WTC11 (cell line): Measurements from ENCODE around the gene CCSER1. TPM values are rescaled to one million over a fixed set of nuclear protein-coding genes. Genes with fewer than 3 reads are reported as not detected.

ENCODE experiments used
- ATAC-seq: fragments of 200-7000 bp; cut with Tn5 transposase; 2 replicates; pipeline ENCODE4 v1.10.0; 2021; ENCODE audit warnings: mild to moderate bottlenecking, moderate library complexity
- CTCF ChIA-PET: fragments of 300-600 bp; sonication (Branson Sonifier 250); formaldehyde crosslinking; loops from one replicate; lab custom pipeline; 2021; ENCODE audit warnings: antibody characterized with exemption; lab: Charles Lee
- POLR2A ChIA-PET: fragments of 350-600 bp; sonication (Branson Sonifier 250); formaldehyde crosslinking; loops from one replicate; lab custom pipeline; 2021; ENCODE audit warnings: antibody characterized with exemption; lab: Charles Lee
- DNase-seq: peaks from one replicate; pipeline ENCODE4 v3.0.0; 2021; ENCODE audit warnings: low spot score
- H3K27ac Mint-ChIP-seq: 2 replicates; pipeline ENCODE4 v1.8.0; 2021; ENCODE audit warnings: mixed read lengths
- H3K27me3 Mint-ChIP-seq: 2 replicates; pipeline ENCODE4 v1.8.0; 2021; ENCODE audit warnings: low read depth, mild to moderate bottlenecking, moderate library complexity, mixed read lengths
- H3K36me3 Mint-ChIP-seq: 2 replicates; pipeline ENCODE4 v1.8.0; 2021; ENCODE audit warnings: mixed read lengths
- H3K4me1 Mint-ChIP-seq: 2 replicates; pipeline ENCODE4 v1.8.0; 2022; ENCODE audit warnings: mixed read lengths
- H3K4me3 Mint-ChIP-seq: 2 replicates; pipeline ENCODE4 v1.8.0; 2021; ENCODE audit warnings: mild to moderate bottlenecking, moderate library complexity, mixed read lengths
- H3K9me3 Mint-ChIP-seq: 2 replicates; pipeline ENCODE4 v1.8.0; 2021; ENCODE audit warnings: mixed read lengths
- ATF1 ChIP-seq: sonication (generic); formaldehyde crosslinking; IDR thresholded peaks from 2 replicates; pipeline ENCODE4 v1.8.1; 2023; ENCODE audit warnings: mild to moderate bottlenecking, moderate library complexity, missing genetic modification reagents
- CREM ChIP-seq: sonication (generic); formaldehyde crosslinking; IDR thresholded peaks from 2 replicates; pipeline ENCODE4 v1.8.1; 2022; ENCODE audit warnings: mild to moderate bottlenecking, missing genetic modification reagents, moderate library complexity
- E2F4 ChIP-seq: sonication (generic); formaldehyde crosslinking; IDR thresholded peaks from 2 replicates; pipeline ENCODE4 v1.8.1; 2022; ENCODE audit warnings: low read depth, mild to moderate bottlenecking, moderate library complexity, missing genetic modification reagents, borderline replicate concordance
- ERG ChIP-seq: fragments of 250-450 bp; sonication (Bioruptor Pico); IDR thresholded peaks from 2 replicates; pipeline ENCODE4 v1.8.0; 2021; ENCODE audit warnings: mild to moderate bottlenecking
- GABPB1 ChIP-seq: sonication (generic); formaldehyde crosslinking; IDR thresholded peaks from 2 replicates; pipeline ENCODE4 v1.8.1; 2023; ENCODE audit warnings: mild to moderate bottlenecking, missing genetic modification reagents
- GRHL2 ChIP-seq: fragments of 250-450 bp; sonication (Bioruptor Pico); IDR thresholded peaks from 2 replicates; pipeline ENCODE4 v1.8.0; 2022; ENCODE audit warnings: mild to moderate bottlenecking, moderate library complexity; ENCODE audit not compliant: insufficient replicate concordance, severe bottlenecking
- GTF2I ChIP-seq: fragments of 250-450 bp; sonication (Bioruptor Pico); conservative IDR thresholded peaks from 2 replicates; pipeline ENCODE4 v1.4.0; 2021; ENCODE audit warnings: mild to moderate bottlenecking
- JAZF1 ChIP-seq: fragments of 250-450 bp; sonication (Bioruptor Pico); IDR thresholded peaks from 2 replicates; pipeline ENCODE4 v1.9.0; 2021; ENCODE audit warnings: moderate library complexity, mild to moderate bottlenecking, inconsistent platforms
- KAT7 ChIP-seq: sonication (generic); formaldehyde crosslinking; IDR thresholded peaks from 2 replicates; pipeline ENCODE4 v1.8.1; 2023; ENCODE audit warnings: missing genetic modification reagents, mild to moderate bottlenecking, borderline replicate concordance
- MAX ChIP-seq: sonication (generic); formaldehyde crosslinking; IDR thresholded peaks from 2 replicates; pipeline ENCODE4 v1.8.0; 2022; ENCODE audit warnings: mild to moderate bottlenecking, missing genetic modification reagents
- NFYB ChIP-seq: sonication (generic); formaldehyde crosslinking; conservative IDR thresholded peaks from 2 replicates; pipeline ENCODE4 v1.8.0; 2022; ENCODE audit warnings: low read depth, missing genetic modification reagents
- NR1H2 ChIP-seq: sonication (generic); formaldehyde crosslinking; IDR thresholded peaks from 2 replicates; pipeline ENCODE4 v1.9.0; 2021; ENCODE audit warnings: mild to moderate bottlenecking, moderate library complexity, missing genetic modification reagents
- OVOL2 ChIP-seq: fragments of 250-450 bp; sonication (Bioruptor Pico); IDR thresholded peaks from 2 replicates; pipeline ENCODE4 v1.9.0; 2021; ENCODE audit warnings: mild to moderate bottlenecking, borderline replicate concordance
- PRRX2 ChIP-seq: fragments of 250-450 bp; sonication (Bioruptor Pico); IDR thresholded peaks from 2 replicates; pipeline ENCODE4 v1.8.0; 2021; ENCODE audit warnings: mild to moderate bottlenecking
- RORB ChIP-seq: fragments of 250-450 bp; sonication (Bioruptor Pico); IDR thresholded peaks from 2 replicates; pipeline ENCODE4 v1.9.0; 2021; ENCODE audit warnings: mild to moderate bottlenecking
- SMAD3 ChIP-seq: sonication (generic); formaldehyde crosslinking; IDR thresholded peaks from 2 replicates; pipeline ENCODE4 v1.8.0; 2022; ENCODE audit warnings: missing genetic modification reagents, mild to moderate bottlenecking, borderline replicate concordance
- SP1 ChIP-seq: sonication (generic); formaldehyde crosslinking; conservative IDR thresholded peaks from 2 replicates; pipeline ENCODE4 v1.8.1; 2022; ENCODE audit warnings: missing genetic modification reagents
- USF2 ChIP-seq: sonication (generic); formaldehyde crosslinking; IDR thresholded peaks from 2 replicates; pipeline ENCODE4 v1.8.1; 2023; ENCODE audit warnings: mild to moderate bottlenecking, missing genetic modification reagents, moderate library complexity
- ZNF138 ChIP-seq: sonication (generic); formaldehyde crosslinking; conservative IDR thresholded peaks from 2 replicates; pipeline ENCODE4 v1.8.1; 2022; ENCODE audit warnings: mild to moderate bottlenecking, moderate library complexity, missing genetic modification reagents
- ZNF423 ChIP-seq: fragments of 250-450 bp; sonication (Bioruptor Pico); IDR thresholded peaks from 2 replicates; pipeline ENCODE4 v2.1.2; 2022; ENCODE audit warnings: mild to moderate bottlenecking, moderate library complexity
- ZNF425 ChIP-seq: fragments of 250-450 bp; sonication (Bioruptor Pico); conservative IDR thresholded peaks from 2 replicates; pipeline ENCODE4 v1.9.0; 2021; ENCODE audit warnings: mild to moderate bottlenecking
- ZNF671 ChIP-seq: fragments of 250-450 bp; sonication (Bioruptor Pico); IDR thresholded peaks from 2 replicates; pipeline ENCODE4 v1.8.0; 2021; ENCODE audit warnings: mild to moderate bottlenecking
- total RNA-seq: library from RNA; stranded (reverse); gene quantifications from 3 replicates; pipeline ENCODE4 v1.2.3, GENCODE V29; 2021
- TF ChIP-seq, protein P1 (sequence below): fragments of 200-600 bp; IDR thresholded peaks from 2 replicates; pipeline ENCODE4 v1.8.0; 2022; ENCODE audit warnings: antibody characterized with exemption
- TF ChIP-seq, protein P2 (sequence below): fragments of 250-450 bp; sonication (Bioruptor Pico); IDR thresholded peaks from 2 replicates; pipeline ENCODE4 v2.1.2; 2022; ENCODE audit warnings: mild to moderate bottlenecking, moderate library complexity

Gene CCSER1
- total RNA-seq, 1 experiment from 2014 or later, result 0.87 TPM

DNA sequence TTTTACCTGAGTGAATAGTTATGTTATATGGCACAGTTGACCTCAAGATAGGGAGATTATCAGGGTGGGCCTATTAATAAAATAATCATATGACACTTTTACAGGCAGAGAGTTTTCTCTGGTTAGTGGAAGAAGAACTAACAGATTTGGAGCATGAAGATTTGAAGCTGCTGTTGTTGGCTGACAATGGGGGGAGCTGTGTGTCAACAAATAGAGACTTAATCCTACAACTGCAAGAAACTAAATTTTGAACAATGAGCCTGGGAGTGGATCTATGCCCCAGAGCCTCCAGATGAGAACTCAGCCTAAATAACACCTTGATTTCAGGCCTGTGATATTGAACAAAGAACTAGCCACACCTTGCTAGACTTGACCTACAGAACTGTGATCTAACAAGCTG, 7.2 kb upstream of the CCSER1 start (continued):
- TF ChIP-seq NR1H2 (CRISPR knock-in tag) (no peak), RORB (no peak)

GRCh38 chr4:90120815-90121214, 6.4 kb upstream of the CCSER1 start:
- TF ChIP-seq CREM (CRISPR knock-in tag) (no peak), ZNF425 (CRISPR knock-in tag) (no peak), OVOL2 (CRISPR knock-in tag) (no peak), GTF2I (CRISPR knock-in tag) (no peak), ZNF138 (CRISPR knock-in tag) (no peak), GABPB1 (no peak), GRHL2 (CRISPR knock-in tag) (no peak), SMAD3 (CRISPR knock-in tag) (no peak), E2F4 (CRISPR knock-in tag) (no peak), PRRX2 (CRISPR knock-in tag) (no peak), RORB (no peak), ZNF671 (CRISPR knock-in tag) (no peak)
- TF ChIP-seq, protein P1, sequence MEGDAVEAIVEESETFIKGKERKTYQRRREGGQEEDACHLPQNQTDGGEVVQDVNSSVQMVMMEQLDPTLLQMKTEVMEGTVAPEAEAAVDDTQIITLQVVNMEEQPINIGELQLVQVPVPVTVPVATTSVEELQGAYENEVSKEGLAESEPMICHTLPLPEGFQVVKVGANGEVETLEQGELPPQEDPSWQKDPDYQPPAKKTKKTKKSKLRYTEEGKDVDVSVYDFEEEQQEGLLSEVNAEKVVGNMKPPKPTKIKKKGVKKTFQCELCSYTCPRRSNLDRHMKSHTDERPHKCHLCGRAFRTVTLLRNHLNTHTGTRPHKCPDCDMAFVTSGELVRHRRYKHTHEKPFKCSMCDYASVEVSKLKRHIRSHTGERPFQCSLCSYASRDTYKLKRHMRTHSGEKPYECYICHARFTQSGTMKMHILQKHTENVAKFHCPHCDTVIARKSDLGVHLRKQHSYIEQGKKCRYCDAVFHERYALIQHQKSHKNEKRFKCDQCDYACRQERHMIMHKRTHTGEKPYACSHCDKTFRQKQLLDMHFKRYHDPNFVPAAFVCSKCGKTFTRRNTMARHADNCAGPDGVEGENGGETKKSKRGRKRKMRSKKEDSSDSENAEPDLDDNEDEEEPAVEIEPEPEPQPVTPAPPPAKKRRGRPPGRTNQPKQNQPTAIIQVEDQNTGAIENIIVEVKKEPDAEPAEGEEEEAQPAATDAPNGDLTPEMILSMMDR, result no peak
- Mint-ChIP-seq H3K9me3 (no peaks in the 10 kb centered on the region), H3K36me3 (no peaks in the 10 kb centered on the region), H3K4me3 (no peak overlapping the region), H3K27ac (no peak overlapping the region), H3K4me1 (peaks cover 20% of the 10 kb centered on the region), H3K27me3 (peaks cover 4% of the 10 kb centered on the region)
- POLR2A ChIA-PET, result no interaction called here
- no peak for DNase-seq
- ATAC-seq, result no peak
- CTCF ChIA-PET, result interaction anchor here (1.3 to 1.9 kb wide), 4 partner anchors 13 to 173 kb away, joined by 3 to 13 read pairs (median 5); no protein-coding TSS in a partner anchor

DNA sequence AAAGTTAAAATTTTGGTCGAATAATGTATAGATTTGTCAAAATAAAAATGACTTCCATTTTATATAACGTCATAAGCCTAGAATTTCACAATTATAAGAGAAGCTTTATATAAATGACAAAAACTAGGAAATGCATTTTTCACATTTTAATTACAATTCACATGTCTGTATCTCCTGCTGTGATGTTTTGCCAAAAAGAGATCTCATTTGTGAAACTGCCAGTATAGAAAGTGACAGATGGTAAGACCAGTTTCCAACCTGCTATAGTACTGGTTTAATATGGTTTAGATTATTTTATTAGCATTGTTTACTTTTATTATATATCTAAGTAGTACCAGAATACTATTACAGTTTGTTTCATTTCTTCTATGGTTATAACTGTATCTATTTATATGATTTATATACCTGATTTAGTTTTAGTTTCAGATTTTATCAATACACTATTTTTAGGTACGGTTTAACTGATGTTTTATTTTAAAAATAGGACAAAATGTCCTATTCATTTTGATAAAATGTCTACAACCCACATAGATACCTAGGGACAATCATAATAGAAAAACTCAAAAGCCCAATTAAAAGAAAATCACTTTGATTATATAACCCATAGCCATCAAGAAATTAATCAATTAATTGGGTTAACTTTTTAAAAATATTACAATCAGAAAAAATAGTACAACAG, 5.4 kb upstream of the CCSER1 start:
- peaks cover 14% of the 10 kb centered on the region for H3K27me3 Mint-ChIP-seq
- DNase-seq (no peak), ATAC-seq (no peak)
- H3K36me3 Mint-ChIP-seq, result no peaks in the 10 kb centered on the region
- ChIA-PET CTCF (interaction anchor here (0.6 kb wide), 1 partner anchor 39 kb away, joined by 3 read pairs; no protein-coding TSS in a partner anchor), POLR2A (no interaction called here)
- no peak overlapping the region for H3K4me3 Mint-ChIP-seq
- peaks cover 22% of the 10 kb centered on the region for H3K4me1 Mint-ChIP-seq
- no peak overlapping the region for H3K27ac Mint-ChIP-seq
- H3K9me3 Mint-ChIP-seq, result no peaks in the 10 kb centered on the region
- TF ChIP-seq ATF1 (CRISPR knock-in tag) (no peak), NFYB (CRISPR knock-in tag) (no peak), ERG (no peak), GTF2I (CRISPR knock-in tag) (no peak), KAT7 (CRISPR knock-in tag) (no peak), JAZF1 (CRISPR knock-in tag) (no peak), RORB (no peak), NR1H2 (CRISPR knock-in tag) (no peak), GRHL2 (CRISPR knock-in tag) (no peak), MAX (CRISPR knock-in tag) (no peak), USF2 (CRISPR knock-in tag) (no peak), SP1 (CRISPR knock-in tag) (no peak), ZNF423 (no peak)
- TF ChIP-seq, protein P2, sequence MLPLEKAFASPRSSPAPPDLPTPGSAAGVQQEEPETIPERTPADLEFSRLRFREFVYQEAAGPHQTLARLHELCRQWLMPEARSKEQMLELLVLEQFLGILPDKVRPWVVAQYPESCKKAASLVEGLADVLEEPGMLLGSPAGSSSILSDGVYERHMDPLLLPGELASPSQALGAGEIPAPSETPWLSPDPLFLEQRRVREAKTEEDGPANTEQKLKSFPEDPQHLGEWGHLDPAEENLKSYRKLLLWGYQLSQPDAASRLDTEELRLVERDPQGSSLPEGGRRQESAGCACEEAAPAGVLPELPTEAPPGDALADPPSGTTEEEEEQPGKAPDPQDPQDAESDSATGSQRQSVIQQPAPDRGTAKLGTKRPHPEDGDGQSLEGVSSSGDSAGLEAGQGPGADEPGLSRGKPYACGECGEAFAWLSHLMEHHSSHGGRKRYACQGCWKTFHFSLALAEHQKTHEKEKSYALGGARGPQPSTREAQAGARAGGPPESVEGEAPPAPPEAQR (CRISPR knock-in tag), result no peak
